GM10847 (cell line): ENCODE measurements around the gene CACYBP.
A peak's percentile ranks its signal among the peaks of the same experiment; 100 is the strongest.

Source experiments
- POLR2A ChIP-seq: IDR thresholded peaks from 2 replicates; pipeline ENCODE4 v1.6.1; 2011; ENCODE audit not compliant: insufficient read length; ENCODE audit errors: extremely low read depth

The CACYBP gene

DNA sequence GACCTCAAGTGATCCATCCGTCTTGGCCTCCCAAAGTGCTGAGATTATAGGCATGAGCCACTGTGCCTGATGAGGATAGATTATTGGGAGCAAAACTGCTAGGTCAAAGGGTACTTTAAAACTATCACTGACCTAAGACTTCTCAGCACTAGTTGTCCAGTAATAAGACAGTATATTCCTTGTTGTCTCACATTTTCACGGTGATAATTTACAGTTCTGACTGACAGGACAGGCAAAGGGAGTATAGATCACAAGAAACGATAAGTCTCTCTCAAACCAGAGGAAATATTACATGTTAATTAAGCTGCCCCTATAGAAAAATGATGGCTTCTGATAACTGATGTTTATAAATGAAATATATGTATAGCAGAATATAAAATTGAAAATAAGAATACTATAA is 19.8 kb downstream of the CACYBP start:
- no peak for TF ChIP-seq POLR2A

DNA sequence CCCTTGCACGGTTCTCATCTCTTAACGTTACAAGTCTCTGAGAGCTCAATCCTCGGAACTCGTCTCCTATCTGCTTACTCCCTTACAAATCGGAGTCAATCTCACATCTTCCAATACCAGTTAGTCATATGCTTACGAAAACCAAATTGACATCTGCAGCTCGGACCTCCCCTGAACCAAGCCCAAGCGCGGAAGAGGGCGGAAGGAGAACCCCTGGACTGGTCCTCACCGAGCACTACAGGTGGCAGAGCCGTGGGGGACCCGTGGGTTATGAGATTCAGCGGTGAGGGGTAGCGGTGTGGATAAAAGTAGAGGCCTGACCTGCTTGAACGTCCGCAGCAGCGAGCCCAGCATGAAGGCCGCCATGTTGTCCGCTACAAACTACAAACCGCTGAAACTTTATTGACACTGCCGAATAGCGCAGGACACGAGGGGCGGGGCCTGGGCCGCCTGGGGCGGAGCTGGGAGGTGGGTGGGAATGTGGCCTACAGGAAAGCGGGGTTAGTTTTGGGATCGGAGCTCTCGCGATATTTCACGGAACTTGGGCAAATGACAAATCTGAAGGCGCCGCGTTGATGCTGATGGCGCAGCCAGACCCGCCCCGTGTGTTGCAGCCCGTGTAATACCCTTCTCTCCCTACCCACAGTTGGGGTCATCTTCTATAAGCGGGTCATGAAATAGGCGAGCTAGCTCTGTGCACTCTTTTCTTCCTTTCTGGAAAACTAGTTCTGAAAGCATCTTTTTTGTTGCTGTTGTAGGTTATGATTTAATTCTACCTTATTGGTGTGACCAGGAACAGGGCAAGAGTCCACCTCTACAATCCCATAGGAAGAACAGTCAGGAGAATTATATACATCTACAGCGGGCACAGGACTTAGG is 23.5 kb downstream of the CACYBP start, which contains the start of gene MRPS14:
MRPS14 (minus strand) TSS at position 383 of the 879 bp plus-strand sequence; CDS start at position 366, 17 bp downstream.
- peak; percentile 66 for TF ChIP-seq POLR2A

DNA sequence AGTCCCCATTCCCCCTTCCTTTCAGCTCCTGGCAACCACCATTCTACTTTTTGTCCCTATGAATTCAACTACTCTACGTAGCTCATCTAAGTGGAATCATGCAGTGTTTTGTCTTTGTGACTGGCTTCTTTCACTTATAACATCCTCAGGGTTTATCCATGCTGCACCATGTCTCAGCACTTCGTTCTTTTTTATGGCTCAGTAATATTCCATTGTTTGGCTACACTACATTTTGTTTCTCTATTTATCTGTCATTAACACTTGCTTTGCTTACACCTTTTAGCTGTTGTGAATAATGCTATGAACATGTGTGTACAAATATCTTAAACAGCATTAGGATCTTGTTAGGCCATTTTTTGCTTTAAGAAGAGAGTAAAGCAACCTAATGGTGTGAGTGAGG is 25.0 kb downstream of the CACYBP start:
- TF ChIP-seq POLR2A = no peak

DNA sequence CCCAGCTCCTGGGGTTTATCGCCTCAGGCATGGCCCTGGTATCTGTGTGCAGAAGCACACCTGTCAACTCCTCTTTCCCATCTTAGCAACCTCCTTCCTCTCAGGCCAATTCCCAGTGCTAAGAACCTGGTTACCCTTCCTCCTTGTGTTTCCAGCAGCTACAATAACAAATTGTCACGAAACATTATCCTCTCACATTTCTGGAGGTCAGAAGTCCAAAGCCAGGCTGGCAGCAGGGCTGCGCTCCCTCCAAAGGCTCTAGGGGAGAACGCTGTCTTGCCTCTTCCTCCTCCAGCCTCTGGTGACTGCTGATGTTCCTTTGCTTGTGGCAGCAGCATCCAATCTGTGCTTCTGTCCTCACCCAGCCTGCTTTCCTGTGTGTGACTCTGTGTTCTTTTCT is 34.2 kb downstream of the CACYBP start:
- no peak for TF ChIP-seq POLR2A

DNA sequence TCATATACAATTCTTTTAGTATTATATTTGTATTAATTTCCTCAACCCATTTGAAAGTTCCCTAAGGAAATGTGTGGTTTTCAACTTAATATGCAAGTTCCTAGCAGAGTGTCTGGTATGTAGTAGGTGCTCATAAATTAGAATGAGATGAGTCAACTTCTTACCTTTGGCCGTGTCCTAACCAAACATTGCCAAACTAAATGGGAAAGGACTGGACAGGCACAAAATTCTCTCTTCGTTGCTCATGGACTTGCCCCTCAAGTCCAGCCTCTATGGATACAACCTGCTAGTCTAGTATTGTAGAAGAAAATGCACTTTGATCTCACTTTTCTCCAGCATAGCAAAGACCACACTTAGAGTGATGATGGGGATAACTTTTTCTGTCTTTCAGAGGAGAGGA is 35.0 kb downstream of the CACYBP start:
- TF ChIP-seq POLR2A = no peak

DNA sequence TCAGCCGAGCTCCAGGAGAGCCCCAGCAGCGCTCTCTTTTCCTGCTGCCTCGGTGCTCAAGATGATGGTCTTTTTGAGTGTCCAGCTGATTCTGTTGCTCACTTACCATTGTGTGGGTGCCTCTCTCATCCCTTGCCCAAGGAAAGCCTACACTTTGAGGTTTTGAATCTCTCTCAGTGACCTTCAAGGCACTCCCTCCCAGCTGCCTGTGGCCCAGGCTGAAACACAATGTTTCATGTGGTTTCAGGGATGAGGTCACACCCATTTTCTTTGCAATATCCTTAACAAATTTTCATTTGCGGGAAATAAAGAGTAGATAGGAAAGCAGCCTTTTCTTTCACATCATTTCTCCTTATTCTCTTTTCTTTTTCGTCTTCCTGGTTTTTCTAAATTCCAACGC is 36.1 kb downstream of the CACYBP start:
- no peak for TF ChIP-seq POLR2A

DNA sequence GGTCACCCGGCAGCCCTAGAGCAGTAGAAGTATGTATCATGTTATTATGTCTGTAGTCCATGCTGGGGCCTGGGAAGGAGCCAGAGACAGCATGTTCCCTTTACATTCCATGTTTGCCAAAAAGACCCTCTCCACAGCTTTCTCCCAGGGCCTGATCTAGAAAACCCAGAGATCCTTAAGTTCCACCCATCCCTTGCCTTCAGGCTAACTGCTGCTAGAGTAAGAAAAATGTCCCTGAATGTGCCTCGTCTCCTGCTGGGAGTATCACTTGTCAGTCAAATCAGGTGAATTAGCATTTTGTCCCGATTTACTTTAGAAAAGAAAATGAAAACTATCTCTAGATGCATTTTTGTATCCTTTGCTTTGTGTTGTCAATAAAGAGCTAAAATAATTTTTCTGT is 36.7 kb downstream of the CACYBP start:
- no peak for TF ChIP-seq POLR2A

DNA sequence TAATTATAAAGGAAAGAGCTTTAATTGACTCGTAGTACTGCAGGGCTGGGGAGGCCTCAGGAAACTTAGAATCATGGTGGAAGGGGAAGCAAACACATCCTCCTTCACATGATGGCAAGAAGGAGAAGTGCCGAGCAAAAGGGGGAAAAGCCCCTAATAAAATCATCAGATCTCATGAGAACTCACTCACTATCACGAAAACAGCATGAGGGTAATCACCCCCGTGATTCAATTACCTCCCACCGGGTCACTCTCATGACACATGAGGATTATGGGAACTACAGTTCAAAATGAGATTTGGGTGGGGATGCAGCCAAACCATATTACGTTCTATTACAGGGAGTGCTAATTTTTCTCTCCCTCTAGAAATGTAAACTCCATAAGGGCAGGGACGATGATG is 37.7 kb downstream of the CACYBP start:
- TF ChIP-seq POLR2A = no peak

DNA sequence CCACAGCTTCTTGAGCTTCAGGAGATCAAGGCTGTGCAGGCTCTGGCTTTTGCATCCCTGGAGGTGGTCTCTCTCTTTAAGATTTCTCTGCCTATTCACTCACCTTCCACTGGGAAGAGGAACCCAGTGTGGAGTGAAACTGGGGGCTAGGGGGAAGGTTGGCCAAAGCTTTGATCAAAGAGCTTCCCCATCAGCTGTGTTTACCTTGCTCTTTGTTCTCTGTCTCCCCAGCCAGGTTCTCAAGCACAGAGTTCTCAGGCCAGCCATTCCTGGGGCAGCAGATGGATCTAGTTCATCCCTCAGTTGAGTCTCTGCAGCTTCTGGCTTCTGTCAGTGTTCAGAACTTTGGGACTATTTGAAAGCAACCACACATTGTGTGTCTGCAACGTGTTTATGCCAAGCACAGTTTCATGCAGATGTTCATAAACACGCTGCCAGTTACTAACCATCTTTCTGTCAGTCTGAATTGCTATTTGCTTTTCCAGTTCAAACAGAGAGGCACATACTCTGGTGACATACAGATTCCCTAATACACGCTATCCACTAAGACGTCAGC is 40.7 kb downstream of the CACYBP start:
- no peak for TF ChIP-seq POLR2A

DNA sequence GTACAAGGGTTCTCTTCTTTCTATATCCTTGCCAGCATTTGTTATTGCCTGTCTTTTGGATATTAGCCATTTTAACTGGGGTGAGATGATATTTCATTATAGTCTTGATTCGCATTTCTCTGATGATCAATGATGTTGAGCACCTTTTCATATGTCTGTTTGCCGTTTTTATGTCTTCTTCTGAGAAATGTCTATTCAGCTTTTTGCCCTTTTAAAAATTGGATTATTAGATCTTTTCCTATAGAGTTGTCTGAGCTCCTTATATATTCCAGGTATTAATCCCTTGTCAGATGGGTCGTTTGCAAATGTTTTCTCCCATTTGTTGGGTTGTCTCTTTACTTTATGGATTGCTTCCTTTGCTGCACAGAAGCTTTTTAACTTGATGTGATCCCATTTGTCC is 42.9 kb downstream of the CACYBP start:
- no peak for TF ChIP-seq POLR2A

DNA sequence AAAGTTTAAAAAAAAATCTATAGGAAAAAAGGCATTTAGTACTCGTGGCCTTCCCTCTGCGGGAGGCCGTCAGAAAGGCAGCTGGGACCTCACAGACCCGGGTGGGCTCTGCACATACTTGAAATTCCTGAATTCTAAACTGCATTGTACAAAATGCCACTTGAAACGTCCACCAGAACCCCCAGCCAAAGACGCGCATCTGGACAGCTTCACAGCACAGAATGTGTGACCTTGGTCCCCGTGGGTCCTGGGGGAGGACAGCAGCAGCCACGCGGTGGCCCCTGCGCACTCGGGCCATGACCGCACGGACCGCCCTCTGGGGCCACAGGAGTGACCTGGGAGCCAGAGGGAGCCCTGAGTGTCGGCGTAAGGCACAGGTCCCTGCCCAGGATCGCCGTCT is 44.1 kb downstream of the CACYBP start:
- no peak for TF ChIP-seq POLR2A

DNA sequence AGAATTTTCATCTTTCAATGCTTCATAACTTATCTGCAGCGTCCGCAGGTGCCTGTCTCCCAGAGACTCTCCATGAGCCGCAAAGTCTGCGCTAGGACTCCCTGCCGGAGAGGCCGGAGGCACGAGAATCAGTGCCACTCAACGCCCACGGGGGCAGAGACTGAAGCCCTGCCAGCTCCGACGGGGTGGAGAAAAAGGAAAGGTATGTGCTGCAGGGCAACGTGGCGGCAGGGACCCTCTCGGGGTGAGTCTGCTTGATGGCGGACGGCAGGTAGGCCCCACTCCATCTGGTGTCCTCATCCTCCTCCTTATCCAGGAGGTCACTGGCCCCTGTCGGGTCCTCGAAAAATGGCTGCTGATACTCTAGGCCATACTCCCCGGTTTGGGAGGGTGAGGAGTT is 45.4 kb downstream of the CACYBP start:
- no peak for TF ChIP-seq POLR2A

DNA sequence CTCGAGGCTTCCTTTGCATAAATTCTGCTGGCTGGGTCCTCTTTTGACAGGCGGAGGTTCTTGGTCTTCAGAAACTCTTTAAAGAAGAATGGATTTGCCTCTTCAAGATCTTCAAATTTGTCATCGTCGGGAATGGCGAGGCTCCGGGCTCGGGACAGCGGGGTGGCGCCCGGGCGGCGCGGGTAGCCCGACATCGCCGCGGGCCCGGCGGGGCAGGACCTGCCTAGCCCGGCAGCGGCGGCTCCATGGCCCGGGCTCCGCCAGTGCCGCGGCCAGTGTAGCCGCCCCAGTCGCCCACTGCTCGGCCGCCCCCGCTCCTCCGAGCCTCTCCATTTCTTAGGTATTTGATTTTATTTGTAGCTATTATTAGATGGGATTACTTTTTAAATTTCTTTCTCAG is 45.8 kb downstream of the CACYBP start:
- TF ChIP-seq POLR2A = no peak

DNA sequence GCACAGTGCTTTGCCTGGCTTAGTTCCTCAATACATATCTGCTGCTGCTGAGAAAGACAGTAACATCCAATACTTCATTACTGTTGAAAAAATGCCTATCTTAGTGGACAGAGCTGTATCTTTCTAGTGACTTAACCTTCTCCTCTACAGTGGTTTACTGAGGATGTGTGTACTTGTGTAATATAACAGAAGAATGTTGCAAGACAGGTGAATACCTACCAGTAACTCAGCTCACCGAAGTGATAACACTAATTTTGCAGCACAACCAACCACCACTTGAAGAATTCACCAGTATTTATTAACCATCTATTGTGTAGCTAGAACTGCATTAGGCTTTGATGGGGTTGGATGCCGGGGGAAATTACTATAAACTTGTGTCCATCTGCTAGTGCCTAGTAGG is 51.2 kb downstream of the CACYBP start:
- TF ChIP-seq POLR2A = no peak

DNA sequence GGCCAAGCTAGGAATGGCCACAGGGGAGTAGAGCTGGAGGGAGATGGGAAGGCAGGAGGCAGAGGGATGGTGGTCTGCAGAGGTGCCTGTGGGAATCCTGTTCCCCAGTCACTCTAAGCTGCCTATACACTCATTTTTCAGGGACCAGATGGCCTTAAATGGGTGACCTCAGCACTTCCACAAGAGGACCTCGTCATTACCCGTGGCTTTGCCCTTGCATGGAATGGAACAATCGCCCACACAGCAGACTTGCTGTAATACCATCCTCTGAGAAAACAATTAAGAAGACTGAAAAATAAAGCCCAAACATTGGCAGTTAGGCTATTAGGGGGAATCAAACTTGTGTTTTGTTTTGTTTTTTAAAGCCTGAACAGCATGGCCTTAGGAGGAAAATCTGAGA is 55.0 kb downstream of the CACYBP start:
- TF ChIP-seq POLR2A = no peak
